ENCODE data around the gene ARHGAP23. TPM values are rescaled to one million over a fixed set of nuclear protein-coding genes. Genes with fewer than 3 reads are reported as not detected.

Gene ARHGAP23
- total RNA-seq, 3 donors from 2014 or later, result 0.29 to 0.57 (median 0.48) TPM

DNA sequence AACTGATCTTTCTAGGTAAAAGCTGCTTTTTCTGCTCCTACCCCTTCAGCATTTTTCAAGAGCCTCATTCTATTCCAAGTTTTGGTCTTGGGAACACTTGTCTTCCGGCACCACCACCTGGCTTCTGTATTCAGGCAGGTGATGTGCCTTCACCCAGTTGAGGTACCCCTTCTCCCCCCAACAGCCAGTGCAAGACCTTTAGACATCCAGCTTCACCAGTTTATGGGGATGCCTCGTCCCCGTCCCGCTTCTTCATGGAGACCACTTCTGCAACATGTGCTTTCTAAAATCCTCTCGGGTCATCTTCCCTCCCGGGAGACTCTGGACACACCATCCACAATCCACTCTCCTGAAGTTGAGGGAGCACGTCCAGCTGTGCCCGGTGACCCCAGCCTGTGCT lies 107.6 kb downstream of the ARHGAP23 start:
- Mint-ChIP-seq H3K4me1 (ENCODE audit: low read depth) (no peaks in the 10 kb centered on the region), H3K27me3 (ENCODE audit: low read depth) (peaks cover 40% of the 10 kb centered on the region), H3K4me3 (no peak overlapping the region), H3K36me3 (ENCODE audit: insufficient read depth) (no peaks in the 10 kb centered on the region), H3K9me3 (no peaks in the 10 kb centered on the region)
- ATAC-seq (no peak), DNase-seq (no peak)

DNA sequence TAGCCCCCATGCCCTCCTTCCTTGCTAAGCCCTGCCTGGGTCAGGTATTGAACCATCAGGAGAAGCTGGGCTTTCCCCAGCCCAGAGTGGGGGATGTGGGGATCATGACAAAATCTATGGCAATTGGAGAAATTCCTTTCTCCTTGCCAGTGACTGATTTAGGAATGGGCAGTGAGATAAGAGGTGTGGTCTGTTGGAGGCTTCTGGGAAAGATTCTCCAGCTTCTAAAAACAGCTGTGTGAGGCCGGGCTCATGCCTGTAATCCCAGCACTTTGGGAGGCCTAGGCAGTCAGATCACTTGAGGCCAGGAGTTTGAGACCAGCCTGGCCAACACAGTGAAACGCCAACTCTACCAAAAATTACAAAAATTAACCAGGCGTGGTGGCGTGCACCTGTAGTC lies 108.4 kb downstream of the ARHGAP23 start:
- Mint-ChIP-seq H3K36me3 (ENCODE audit: insufficient read depth) (no peaks in the 10 kb centered on the region), H3K4me1 (ENCODE audit: low read depth) (no peaks in the 10 kb centered on the region), H3K4me3 (no peak overlapping the region), H3K27me3 (ENCODE audit: low read depth) (peaks cover 41% of the 10 kb centered on the region), H3K9me3 (no peaks in the 10 kb centered on the region)
- DNase-seq, result no peak
- no peak for ATAC-seq

- no peak overlapping the region for H3K4me3 Mint-ChIP-seq
- no peaks in the 10 kb centered on the region for H3K9me3 Mint-ChIP-seq
- H3K27me3 Mint-ChIP-seq (ENCODE audit: low read depth), result peaks cover 40% of the 10 kb centered on the region
- no peaks in the 10 kb centered on the region for H3K36me3 Mint-ChIP-seq (ENCODE audit: insufficient read depth)
- no peaks in the 10 kb centered on the region for H3K4me1 Mint-ChIP-seq (ENCODE audit: low read depth)
- ATAC-seq (no peak), DNase-seq (no peak)
These were observed 110.6 kb downstream of the ARHGAP23 start for GRCh38 chr17:38538906-38539305.

- DNase-seq (no peak), ATAC-seq (no peak)
- H3K36me3 Mint-ChIP-seq (ENCODE audit: insufficient read depth), result no peaks in the 10 kb centered on the region
- H3K9me3 Mint-ChIP-seq, result no peaks in the 10 kb centered on the region
- H3K27me3 Mint-ChIP-seq (ENCODE audit: low read depth), result peaks cover 37% of the 10 kb centered on the region
- H3K4me1 Mint-ChIP-seq (ENCODE audit: low read depth), result no peaks in the 10 kb centered on the region
- no peak overlapping the region for H3K4me3 Mint-ChIP-seq
These were observed 111.1 kb downstream of the ARHGAP23 start for GRCh38 chr17:38539386-38539785.

- no peak for ATAC-seq
- Mint-ChIP-seq H3K9me3 (no peaks in the 10 kb centered on the region), H3K27me3 (ENCODE audit: low read depth) (peaks cover 35% of the 10 kb centered on the region), H3K36me3 (ENCODE audit: insufficient read depth) (no peaks in the 10 kb centered on the region), H3K4me3 (no peak overlapping the region), H3K4me1 (ENCODE audit: low read depth) (no peaks in the 10 kb centered on the region)
- DNase-seq, result no peak
These were observed 112.3 kb downstream of the ARHGAP23 start for GRCh38 chr17:38540514-38541045.

GRCh38 chr17:38541281-38541680 lies 113.0 kb downstream of the ARHGAP23 start:
- Mint-ChIP-seq H3K9me3 (no peaks in the 10 kb centered on the region), H3K4me1 (ENCODE audit: low read depth) (no peaks in the 10 kb centered on the region), H3K27me3 (ENCODE audit: low read depth) (peaks cover 28% of the 10 kb centered on the region), H3K36me3 (ENCODE audit: insufficient read depth) (no peaks in the 10 kb centered on the region), H3K4me3 (no peak overlapping the region)
- no peak for ATAC-seq
- no peak for DNase-seq

DNA sequence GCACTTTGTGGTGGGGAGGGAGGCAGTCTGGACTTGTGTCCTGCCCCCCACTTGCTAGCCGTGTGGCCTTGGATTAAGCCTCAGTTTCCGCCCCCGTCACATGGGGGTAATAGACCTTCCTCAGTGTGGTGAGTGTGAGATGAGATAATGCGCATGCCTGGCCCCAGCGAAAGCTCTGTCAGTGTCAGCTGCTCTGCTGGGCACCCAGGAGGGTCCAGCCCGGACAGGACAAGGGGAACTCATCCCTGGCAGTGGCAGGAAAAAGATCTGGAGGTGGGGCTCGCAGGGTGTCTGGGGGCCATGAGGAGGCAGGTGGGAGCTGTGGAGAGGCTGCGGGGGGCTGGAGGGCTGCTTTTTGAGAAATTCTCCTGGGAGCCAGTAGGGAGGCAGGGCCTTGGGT lies 114.0 kb downstream of the ARHGAP23 start:
- H3K36me3 Mint-ChIP-seq (ENCODE audit: insufficient read depth), result no peaks in the 10 kb centered on the region
- DNase-seq (no peak), ATAC-seq (no peak)
- H3K4me3 Mint-ChIP-seq, result no peak overlapping the region
- peaks cover 30% of the 10 kb centered on the region for H3K27me3 Mint-ChIP-seq (ENCODE audit: low read depth)
- no peaks in the 10 kb centered on the region for H3K4me1 Mint-ChIP-seq (ENCODE audit: low read depth)
- H3K9me3 Mint-ChIP-seq, result no peaks in the 10 kb centered on the region

DNA sequence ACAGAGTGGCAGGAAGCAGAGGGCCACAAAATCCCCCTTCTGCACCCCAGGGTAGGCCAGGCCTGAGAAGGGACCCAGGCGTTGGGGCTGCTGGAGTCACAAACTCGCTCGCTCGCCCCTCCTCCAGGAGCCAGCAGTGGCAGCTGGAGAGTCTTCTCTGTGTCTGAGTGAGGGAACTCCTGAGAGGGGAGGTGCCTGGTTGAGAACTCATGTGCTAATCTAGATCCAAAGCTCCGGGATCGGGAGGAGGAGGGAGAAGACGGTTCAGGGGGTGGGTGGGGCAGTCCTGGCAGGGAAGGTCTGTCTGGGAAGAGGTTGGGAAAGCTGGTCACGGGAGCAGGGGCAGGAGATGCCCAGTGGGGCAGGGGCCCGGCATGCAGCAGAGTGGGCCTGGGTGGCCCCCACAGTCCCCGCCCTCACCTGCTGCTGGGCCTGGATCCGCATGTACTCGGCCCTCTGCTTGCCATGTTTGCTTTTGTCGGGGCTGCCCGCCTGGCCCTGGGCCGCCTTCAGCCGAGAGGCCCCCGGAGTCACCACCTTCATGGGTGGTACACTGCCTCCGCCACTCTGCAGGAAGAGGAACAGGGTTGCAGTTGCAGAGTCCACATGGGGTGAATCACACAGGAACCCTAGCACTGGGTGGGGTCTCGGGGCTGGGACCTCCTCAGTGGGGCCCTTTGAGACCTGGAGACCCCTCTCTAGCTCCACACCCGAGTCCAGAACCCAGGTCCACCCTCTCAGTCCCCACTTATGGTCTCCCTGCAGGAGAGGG lies 115.3 kb downstream of the ARHGAP23 start:
- no peaks in the 10 kb centered on the region for H3K4me1 Mint-ChIP-seq (ENCODE audit: low read depth)
- no peaks in the 10 kb centered on the region for H3K9me3 Mint-ChIP-seq
- ATAC-seq (no peak), DNase-seq (no peak)
- no peaks in the 10 kb centered on the region for H3K36me3 Mint-ChIP-seq (ENCODE audit: insufficient read depth)
- H3K27me3 Mint-ChIP-seq (ENCODE audit: low read depth), result peaks cover 33% of the 10 kb centered on the region
- H3K4me3 Mint-ChIP-seq, result no peak overlapping the region

DNA sequence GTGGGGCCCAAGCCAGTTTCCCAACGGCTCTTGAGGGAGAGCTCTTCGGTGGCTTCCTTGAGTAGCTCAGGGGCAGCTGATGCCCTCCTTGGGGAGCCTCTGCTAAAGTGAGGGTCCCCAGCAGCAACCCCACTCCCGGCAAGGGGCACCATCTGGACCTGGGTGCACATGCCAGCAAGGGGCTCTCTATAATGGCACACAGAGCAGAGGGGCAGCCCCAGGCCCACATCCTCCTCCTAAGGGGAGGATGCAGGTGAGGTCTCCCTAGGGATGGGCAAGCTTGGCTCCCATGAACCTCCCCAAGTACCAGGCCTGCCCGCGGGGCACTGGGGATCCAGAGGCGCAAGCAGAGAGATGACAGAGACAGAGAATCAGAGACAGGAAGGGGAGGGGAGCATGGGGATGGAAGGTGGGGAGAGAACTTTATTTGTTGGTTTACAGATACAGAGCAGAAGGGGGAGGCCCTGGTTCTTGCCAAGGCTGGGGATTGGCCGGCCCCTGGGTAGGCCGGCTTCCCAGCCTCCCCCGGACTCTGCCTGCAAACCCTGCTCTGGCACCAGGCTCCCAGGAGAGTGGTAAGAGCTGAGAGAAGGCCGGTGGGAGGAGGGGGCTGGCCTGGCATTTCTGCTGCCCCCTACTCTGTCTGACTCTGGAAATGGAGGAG lies 116.0 kb downstream of the ARHGAP23 start:
- DNase-seq, result no peak
- peaks cover 33% of the 10 kb centered on the region for H3K27me3 Mint-ChIP-seq (ENCODE audit: low read depth)
- H3K36me3 Mint-ChIP-seq (ENCODE audit: insufficient read depth), result no peaks in the 10 kb centered on the region
- H3K4me3 Mint-ChIP-seq, result no peak overlapping the region
- ATAC-seq, result no peak
- no peaks in the 10 kb centered on the region for H3K4me1 Mint-ChIP-seq (ENCODE audit: low read depth)
- H3K9me3 Mint-ChIP-seq, result no peaks in the 10 kb centered on the region

DNA sequence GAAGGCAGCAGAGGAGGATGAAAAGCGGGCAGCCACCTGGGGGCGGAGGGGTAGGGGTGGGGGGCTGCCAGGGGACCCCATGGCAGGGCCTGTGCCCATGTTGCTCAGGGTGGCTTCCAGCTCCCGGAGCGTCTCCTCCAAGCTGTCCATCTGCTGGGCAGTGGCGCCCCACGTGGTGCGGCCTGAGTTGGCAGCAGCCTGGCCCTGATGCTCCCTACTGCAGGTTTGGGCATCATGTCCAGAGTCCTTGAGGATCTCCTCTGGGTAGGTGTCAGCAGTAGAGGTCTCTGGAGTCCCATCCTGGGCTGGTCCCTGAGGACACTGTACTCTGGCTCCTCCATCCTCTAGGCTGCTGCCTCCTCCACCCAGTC lies 116.6 kb downstream of the ARHGAP23 start:
- Mint-ChIP-seq H3K4me1 (ENCODE audit: low read depth) (no peaks in the 10 kb centered on the region), H3K36me3 (ENCODE audit: insufficient read depth) (no peaks in the 10 kb centered on the region), H3K4me3 (no peak overlapping the region), H3K9me3 (no peaks in the 10 kb centered on the region), H3K27me3 (ENCODE audit: low read depth) (peaks cover 33% of the 10 kb centered on the region)
- ATAC-seq, result no peak
- DNase-seq, result no peak

- no peak for ATAC-seq
- DNase-seq, result no peak
- no peaks in the 10 kb centered on the region for H3K9me3 Mint-ChIP-seq
- H3K4me3 Mint-ChIP-seq, result no peak overlapping the region
- peaks cover 28% of the 10 kb centered on the region for H3K27me3 Mint-ChIP-seq (ENCODE audit: low read depth)
- H3K36me3 Mint-ChIP-seq (ENCODE audit: insufficient read depth), result no peaks in the 10 kb centered on the region
- H3K4me1 Mint-ChIP-seq (ENCODE audit: low read depth), result no peaks in the 10 kb centered on the region
These were observed 117.4 kb downstream of the ARHGAP23 start for GRCh38 chr17:38545531-38546225.

GRCh38 chr17:38546396-38546795 lies 118.1 kb downstream of the ARHGAP23 start:
- H3K36me3 Mint-ChIP-seq (ENCODE audit: insufficient read depth), result no peaks in the 10 kb centered on the region
- H3K27me3 Mint-ChIP-seq (ENCODE audit: low read depth), result peaks cover 26% of the 10 kb centered on the region
- no peaks in the 10 kb centered on the region for H3K9me3 Mint-ChIP-seq
- H3K4me3 Mint-ChIP-seq, result no peak overlapping the region
- DNase-seq, result no peak
- H3K4me1 Mint-ChIP-seq (ENCODE audit: low read depth), result no peaks in the 10 kb centered on the region
- ATAC-seq, result no peak

DNA sequence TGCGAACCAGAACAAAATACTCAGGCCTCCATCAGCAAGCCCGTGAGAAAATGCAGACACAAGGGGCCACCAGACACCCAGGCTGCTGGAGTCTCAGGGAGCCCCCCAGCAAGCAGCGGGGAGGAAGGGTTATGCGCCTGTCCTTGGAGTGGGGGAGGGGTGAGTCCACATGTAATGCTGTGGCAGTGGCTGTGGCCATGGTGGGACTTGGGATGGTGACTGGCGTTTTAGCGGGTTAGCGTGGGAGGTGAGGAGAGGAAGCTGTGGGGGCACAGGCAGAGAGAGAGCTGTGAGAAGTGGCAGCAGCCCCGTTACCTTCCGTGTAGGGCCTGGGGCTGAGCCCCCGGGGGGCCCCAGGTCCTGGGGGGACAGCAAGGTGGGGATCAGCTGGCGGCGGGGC lies 119.2 kb downstream of the ARHGAP23 start:
- DNase-seq (no peak), ATAC-seq (no peak)
- Mint-ChIP-seq H3K9me3 (no peaks in the 10 kb centered on the region), H3K27me3 (ENCODE audit: low read depth) (peaks cover 24% of the 10 kb centered on the region), H3K4me1 (ENCODE audit: low read depth) (no peaks in the 10 kb centered on the region), H3K36me3 (ENCODE audit: insufficient read depth) (no peaks in the 10 kb centered on the region), H3K4me3 (no peak overlapping the region)

GRCh38 chr17:38549285-38549684 lies 121.0 kb downstream of the ARHGAP23 start:
- Mint-ChIP-seq H3K4me3 (no peak overlapping the region), H3K9me3 (no peaks in the 10 kb centered on the region), H3K27me3 (ENCODE audit: low read depth) (peaks cover 22% of the 10 kb centered on the region), H3K36me3 (ENCODE audit: insufficient read depth) (no peaks in the 10 kb centered on the region), H3K4me1 (ENCODE audit: low read depth) (no peaks in the 10 kb centered on the region)
- DNase-seq (no peak), ATAC-seq (no peak)

Data from activated T-cell treated with anti-CD3 and anti-CD28 coated beads, Interleukin-2, amount 50 U/mL, for 4 hours (primary cell).